HepG2 (cell line): ENCODE measurements around the gene NFIC.

Source experiments
- BRCA1 ChIP-seq: sonication (generic); formaldehyde crosslinking; IDR thresholded peaks from 2 replicates; pipeline ENCODE4 v1.4.0; 2020; ENCODE audit warnings: missing genetic modification reagents
- CBX5 ChIP-seq: sonication (generic); formaldehyde crosslinking; IDR thresholded peaks from 2 replicates; pipeline ENCODE4 v1.4.0; 2020; ENCODE audit warnings: missing genetic modification reagents, borderline replicate concordance
- GTF2F1 ChIP-seq: fragments of 150-350 bp; IDR thresholded peaks from 2 replicates; pipeline ENCODE4 v1.6.1; 2014; ENCODE audit warnings: low read length
- JUND ChIP-seq: sonication (generic); formaldehyde crosslinking; IDR thresholded peaks from 2 replicates; pipeline ENCODE4 v1.8.0; 2022; ENCODE audit warnings: mild to moderate bottlenecking, missing genetic modification reagents
- NONO ChIP-seq, 2 experiments: fragments of 450-650 bp in 1 of 2; sonication (generic) in 1 of 2; formaldehyde crosslinking in 1 of 2; IDR thresholded peaks in 1 of 2; conservative IDR thresholded peaks in 1 of 2; 2 replicates each; pipeline versions ENCODE4 v1.6.1 to v1.8.0; 2017 to 2022; ENCODE audit warnings: mild to moderate bottlenecking in 1 of 2, missing genetic modification reagents in 1 of 2, moderate library complexity in 1 of 2
- PATZ1 ChIP-seq: sonication (generic); formaldehyde crosslinking; IDR thresholded peaks from 2 replicates; pipeline ENCODE4 v1.4.0; 2020; ENCODE audit warnings: missing genetic modification reagents
- POLR2A ChIP-seq, 2 experiments: IDR thresholded peaks; 2 replicates each; pipeline ENCODE4 v1.6.1; 2011; ENCODE audit warnings: low read depth in 2 of 2, low read length in 2 of 2, mild to moderate bottlenecking in 1 of 2, moderate library complexity in 1 of 2; ENCODE audit not compliant: insufficient read depth in 1 of 2
- SCMH1 ChIP-seq: sonication (generic); formaldehyde crosslinking; IDR thresholded peaks from 2 replicates; pipeline ENCODE4 v1.9.0; 2021; ENCODE audit warnings: missing genetic modification reagents, mild to moderate bottlenecking, borderline replicate concordance
- SMARCE1 ChIP-seq: fragments of 450-650 bp; IDR thresholded peaks from 2 replicates; pipeline ENCODE4 v1.6.1; 2017; ENCODE audit warnings: borderline replicate concordance
- ZBTB33 ChIP-seq: sonication (generic); formaldehyde crosslinking; IDR thresholded peaks from 2 replicates; pipeline ENCODE4 v1.4.0; 2020; ENCODE audit warnings: missing genetic modification reagents
- TF ChIP-seq, protein P1 (sequence below): sonication (generic); formaldehyde crosslinking; IDR thresholded peaks from 2 replicates; pipeline ENCODE4 v1.5.0; 2020; ENCODE audit warnings: mild to moderate bottlenecking, missing genetic modification reagents, moderate library complexity
- TF ChIP-seq, protein P2 (sequence below): sonication (generic); formaldehyde crosslinking; IDR thresholded peaks from 2 replicates; pipeline ENCODE4 v1.4.0; 2020; ENCODE audit warnings: mild to moderate bottlenecking, missing genetic modification reagents
- TF ChIP-seq, protein P3 (sequence below): sonication (generic); formaldehyde crosslinking; IDR thresholded peaks from 2 replicates; pipeline ENCODE4 v1.4.0; 2020; ENCODE audit warnings: missing genetic modification reagents

DNA sequence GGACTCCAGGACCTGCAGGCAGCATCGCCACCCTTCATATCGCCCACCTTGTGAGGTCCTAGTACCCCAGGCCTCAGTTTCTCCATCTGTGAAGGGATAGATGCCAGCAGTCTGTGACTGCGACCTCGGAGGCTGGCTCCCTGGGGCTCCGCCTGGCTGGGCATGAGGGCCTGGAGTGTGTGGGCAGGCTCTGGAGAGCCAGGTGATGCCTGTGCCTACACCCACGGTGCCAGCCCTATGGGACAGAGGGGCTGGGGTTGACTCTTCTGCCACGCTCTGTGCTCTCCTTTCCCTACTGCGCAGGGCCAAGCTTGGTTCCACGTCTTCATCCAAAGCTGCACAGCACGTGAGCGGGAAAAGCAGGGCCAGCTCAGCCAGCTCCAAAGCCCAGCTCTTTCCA, 26.0 kb upstream of the NFIC start:
- TF ChIP-seq NONO (IDR thresholded peaks at IDR 0.05) (no peak), NONO (CRISPR knock-in tag; conservative IDR thresholded peaks at IDR 0.05) (no peak), JUND (CRISPR knock-in tag) (no peak), PATZ1 (CRISPR knock-in tag) (no peak), GTF2F1 (no peak), POLR2A (IDR thresholded peaks at IDR 0.05; ENCODE audit: insufficient read depth in 1 of 2, low read depth in 2 of 2, low read length in 2 of 2) (no peak), ZBTB33 (CRISPR knock-in tag) (no peak), SCMH1 (CRISPR knock-in tag) (no peak), CBX5 (CRISPR knock-in tag) (no peak), BRCA1 (CRISPR knock-in tag) (no peak), SMARCE1 (no peak)
- TF ChIP-seq, protein P1, sequence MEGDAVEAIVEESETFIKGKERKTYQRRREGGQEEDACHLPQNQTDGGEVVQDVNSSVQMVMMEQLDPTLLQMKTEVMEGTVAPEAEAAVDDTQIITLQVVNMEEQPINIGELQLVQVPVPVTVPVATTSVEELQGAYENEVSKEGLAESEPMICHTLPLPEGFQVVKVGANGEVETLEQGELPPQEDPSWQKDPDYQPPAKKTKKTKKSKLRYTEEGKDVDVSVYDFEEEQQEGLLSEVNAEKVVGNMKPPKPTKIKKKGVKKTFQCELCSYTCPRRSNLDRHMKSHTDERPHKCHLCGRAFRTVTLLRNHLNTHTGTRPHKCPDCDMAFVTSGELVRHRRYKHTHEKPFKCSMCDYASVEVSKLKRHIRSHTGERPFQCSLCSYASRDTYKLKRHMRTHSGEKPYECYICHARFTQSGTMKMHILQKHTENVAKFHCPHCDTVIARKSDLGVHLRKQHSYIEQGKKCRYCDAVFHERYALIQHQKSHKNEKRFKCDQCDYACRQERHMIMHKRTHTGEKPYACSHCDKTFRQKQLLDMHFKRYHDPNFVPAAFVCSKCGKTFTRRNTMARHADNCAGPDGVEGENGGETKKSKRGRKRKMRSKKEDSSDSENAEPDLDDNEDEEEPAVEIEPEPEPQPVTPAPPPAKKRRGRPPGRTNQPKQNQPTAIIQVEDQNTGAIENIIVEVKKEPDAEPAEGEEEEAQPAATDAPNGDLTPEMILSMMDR (CRISPR knock-in tag), result no peak
- TF ChIP-seq, protein P2, sequence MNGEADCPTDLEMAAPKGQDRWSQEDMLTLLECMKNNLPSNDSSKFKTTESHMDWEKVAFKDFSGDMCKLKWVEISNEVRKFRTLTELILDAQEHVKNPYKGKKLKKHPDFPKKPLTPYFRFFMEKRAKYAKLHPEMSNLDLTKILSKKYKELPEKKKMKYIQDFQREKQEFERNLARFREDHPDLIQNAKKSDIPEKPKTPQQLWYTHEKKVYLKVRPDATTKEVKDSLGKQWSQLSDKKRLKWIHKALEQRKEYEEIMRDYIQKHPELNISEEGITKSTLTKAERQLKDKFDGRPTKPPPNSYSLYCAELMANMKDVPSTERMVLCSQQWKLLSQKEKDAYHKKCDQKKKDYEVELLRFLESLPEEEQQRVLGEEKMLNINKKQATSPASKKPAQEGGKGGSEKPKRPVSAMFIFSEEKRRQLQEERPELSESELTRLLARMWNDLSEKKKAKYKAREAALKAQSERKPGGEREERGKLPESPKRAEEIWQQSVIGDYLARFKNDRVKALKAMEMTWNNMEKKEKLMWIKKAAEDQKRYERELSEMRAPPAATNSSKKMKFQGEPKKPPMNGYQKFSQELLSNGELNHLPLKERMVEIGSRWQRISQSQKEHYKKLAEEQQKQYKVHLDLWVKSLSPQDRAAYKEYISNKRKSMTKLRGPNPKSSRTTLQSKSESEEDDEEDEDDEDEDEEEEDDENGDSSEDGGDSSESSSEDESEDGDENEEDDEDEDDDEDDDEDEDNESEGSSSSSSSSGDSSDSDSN (CRISPR knock-in tag), result no peak
- TF ChIP-seq, protein P3, sequence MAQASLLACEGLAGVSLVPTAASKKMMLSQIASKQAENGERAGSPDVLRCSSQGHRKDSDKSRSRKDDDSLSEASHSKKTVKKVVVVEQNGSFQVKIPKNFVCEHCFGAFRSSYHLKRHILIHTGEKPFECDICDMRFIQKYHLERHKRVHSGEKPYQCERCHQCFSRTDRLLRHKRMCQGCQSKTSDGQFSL (CRISPR knock-in tag), result no peak
